Measurements from ENCODE around the gene TBX15.

Gene TBX15

DNA sequence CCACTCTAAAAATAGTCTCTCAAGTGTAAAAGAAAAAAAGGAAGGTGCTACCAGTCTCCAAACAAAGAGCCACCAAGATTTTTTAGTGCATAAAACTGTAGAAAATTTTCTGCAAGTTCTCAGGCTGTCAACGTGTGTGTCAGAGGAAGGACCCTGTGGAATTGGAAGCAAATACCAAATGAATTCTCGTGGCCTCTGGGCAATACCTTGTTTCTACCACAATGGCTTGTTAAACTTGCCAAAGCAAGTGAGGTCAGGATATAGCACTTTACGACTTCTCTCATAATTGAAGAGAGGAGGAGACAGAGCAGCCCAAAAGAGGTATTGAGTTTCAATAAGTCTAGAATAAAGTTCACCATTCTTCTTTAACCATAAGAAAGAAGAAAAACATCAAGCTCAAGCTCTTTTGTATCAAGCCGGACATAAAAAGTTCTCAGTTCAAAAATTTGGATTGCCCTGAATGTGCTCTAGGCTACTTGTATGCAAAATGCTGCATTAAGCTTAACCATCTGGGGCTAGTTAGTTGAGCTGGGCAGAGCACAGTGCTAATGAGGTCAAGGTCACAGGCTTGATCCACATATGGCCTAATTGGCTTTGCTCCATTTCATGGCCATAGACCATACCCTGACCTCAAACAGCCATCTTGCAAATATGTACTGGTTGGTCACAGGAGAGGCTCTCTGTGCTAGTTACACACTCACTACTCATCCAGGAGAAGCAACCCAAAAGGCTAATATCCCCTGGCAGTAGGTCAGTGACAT is 60.5 kb downstream of the TBX15 start:
- TF ChIP-seq, protein P1, sequence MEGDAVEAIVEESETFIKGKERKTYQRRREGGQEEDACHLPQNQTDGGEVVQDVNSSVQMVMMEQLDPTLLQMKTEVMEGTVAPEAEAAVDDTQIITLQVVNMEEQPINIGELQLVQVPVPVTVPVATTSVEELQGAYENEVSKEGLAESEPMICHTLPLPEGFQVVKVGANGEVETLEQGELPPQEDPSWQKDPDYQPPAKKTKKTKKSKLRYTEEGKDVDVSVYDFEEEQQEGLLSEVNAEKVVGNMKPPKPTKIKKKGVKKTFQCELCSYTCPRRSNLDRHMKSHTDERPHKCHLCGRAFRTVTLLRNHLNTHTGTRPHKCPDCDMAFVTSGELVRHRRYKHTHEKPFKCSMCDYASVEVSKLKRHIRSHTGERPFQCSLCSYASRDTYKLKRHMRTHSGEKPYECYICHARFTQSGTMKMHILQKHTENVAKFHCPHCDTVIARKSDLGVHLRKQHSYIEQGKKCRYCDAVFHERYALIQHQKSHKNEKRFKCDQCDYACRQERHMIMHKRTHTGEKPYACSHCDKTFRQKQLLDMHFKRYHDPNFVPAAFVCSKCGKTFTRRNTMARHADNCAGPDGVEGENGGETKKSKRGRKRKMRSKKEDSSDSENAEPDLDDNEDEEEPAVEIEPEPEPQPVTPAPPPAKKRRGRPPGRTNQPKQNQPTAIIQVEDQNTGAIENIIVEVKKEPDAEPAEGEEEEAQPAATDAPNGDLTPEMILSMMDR (IDR thresholded peaks at IDR 0.05; ENCODE audit: insufficient read depth, low read depth, low read length, missing control alignments): no peak
- DNase-seq (ENCODE audit: low read depth): no peak
- no peak overlapping the region for H3K4me3 ChIP-seq (ENCODE audit: low read depth, low read length)

DNA sequence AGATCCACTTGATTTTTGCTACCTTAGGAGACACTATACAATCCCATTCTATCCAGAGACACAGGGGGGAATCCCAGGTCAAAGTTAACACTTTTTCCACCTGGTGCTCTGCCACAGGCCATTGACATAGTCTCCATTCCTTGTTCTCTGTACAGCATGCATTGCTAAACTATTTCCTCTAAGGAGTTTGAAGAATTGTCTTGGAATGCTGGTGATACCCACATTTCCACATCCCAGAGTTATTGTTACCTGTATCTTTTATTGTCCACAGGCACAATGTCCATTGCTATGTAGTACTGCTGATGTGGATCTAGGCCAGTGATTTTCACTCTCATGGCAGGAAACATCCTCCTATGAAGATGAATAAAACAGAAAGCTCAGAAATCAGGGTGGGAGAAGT is 61.9 kb downstream of the TBX15 start:
- H3K4me3 ChIP-seq (ENCODE audit: low read depth, low read length): no peak overlapping the region
- TF ChIP-seq, protein P1 (IDR thresholded peaks at IDR 0.05; ENCODE audit: insufficient read depth, low read depth, low read length, missing control alignments): no peak
- no peak for DNase-seq (ENCODE audit: low read depth)

DNA sequence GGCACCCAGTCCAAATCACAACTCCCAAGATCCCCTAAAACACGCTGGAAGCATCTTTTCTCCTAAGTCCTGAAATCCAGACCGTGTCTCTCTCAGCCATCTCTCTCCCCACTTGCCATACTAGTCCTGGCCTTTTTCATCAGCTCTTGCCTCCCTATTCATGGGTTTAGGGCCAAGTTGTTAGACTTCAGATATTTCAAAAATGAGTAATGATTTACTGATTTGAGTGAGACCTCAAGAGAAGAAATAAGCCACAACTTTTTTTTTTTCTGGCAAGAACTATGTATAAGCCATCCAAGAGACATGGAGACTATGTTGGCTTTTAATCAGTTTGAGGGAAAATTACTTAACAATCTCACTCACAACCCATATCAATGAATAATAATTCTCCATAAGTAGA is 62.5 kb downstream of the TBX15 start:
- H3K4me3 ChIP-seq (ENCODE audit: low read depth, low read length): no peak overlapping the region
- DNase-seq (ENCODE audit: low read depth): no peak
- TF ChIP-seq, protein P1 (IDR thresholded peaks at IDR 0.05; ENCODE audit: insufficient read depth, low read depth, low read length, missing control alignments): no peak

DNA sequence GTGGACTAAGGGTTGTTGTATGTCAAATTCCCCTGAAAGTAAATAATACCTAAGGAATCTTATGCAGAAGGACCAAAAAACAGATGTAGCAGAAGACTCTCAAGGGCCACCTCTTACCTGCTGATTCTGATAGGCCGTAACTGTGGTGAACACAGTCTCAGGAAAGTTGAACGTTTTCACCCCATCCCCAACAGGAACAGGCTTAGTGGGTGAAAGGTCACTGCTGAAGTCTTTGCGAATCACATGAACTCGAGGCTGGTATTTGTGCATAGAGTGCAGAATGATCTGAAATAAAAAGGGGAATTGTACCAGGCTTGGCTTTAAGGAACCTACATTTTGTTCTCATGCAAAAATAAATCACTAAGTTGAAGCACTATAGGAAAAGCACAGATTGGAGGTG is 64.8 kb downstream of the TBX15 start:
- H3K4me3 ChIP-seq (ENCODE audit: low read depth, low read length): no peak overlapping the region
- no peak for DNase-seq (ENCODE audit: low read depth)
- TF ChIP-seq, protein P1 (IDR thresholded peaks at IDR 0.05; ENCODE audit: insufficient read depth, low read depth, low read length, missing control alignments): no peak

DNA sequence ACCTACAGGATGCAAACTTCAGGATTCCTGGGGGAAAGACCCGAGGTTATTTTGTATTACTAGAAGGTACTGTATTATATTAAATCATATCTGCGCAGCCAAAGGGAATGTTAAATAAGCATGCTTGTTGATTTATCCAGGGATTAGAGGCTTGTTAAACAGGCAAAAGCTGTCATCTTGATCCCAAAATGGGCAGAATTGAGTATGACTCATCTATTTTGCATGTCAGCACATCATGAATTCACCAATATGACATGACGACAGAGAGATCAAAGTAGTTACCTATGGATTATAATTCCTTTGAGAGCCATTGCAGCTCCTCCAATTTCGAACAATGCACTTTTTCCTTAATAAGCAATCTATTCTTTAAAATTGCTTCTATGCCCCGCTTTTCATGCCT is 66.1 kb downstream of the TBX15 start:
- TF ChIP-seq, protein P1 (IDR thresholded peaks at IDR 0.05; ENCODE audit: insufficient read depth, low read depth, low read length, missing control alignments): no peak
- DNase-seq (ENCODE audit: low read depth): no peak
- H3K4me3 ChIP-seq (ENCODE audit: low read depth, low read length): no peak overlapping the region

DNA sequence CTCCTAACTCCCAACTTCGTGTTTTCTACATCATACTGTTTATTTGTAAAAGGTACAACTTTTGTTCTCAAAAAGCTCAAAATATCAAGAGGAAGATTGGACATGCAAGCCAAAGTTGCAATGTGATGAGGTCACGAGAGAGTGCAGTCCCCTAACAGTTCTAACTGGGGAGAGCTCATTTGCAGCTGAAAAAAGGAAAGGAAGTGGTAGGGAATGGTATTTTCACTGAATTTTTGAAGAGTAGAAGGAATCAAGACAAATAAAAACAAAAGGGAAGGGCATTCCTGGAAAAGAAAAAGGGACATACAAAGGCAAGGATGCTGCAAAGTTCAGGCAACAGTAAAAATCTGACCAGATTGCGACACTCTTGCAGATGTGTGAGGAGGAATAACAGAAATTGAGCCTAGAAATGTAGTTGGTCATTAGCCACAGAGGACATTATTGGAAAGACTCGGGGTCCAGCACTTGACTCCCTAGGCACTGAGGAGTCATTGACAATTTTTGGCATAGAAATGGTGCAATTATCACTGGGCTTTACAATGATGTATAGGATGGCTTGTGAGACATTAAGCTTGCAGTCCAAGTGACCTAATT is 67.9 kb downstream of the TBX15 start:
- no peak for DNase-seq (ENCODE audit: low read depth)
- TF ChIP-seq, protein P1 (IDR thresholded peaks at IDR 0.05; ENCODE audit: insufficient read depth, low read depth, low read length, missing control alignments): no peak
- H3K4me3 ChIP-seq (ENCODE audit: low read depth, low read length): no peak overlapping the region

DNA sequence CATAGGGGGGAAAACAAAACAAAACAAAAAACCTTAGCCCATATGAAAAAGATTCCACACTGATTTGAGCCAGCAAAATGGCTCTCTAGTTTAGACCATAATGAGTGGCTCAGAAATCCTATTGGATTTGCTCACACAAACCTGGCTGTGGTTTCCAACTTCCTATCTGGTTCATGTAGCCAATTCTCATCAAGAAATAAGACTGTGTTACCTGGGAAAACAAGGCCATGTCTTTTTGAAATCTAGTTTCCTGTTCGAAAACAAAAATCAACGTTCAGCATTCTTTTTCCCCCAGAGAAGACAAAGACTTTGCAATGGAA is 69.2 kb downstream of the TBX15 start:
- no peak overlapping the region for H3K4me3 ChIP-seq (ENCODE audit: low read depth, low read length)
- no peak for DNase-seq (ENCODE audit: low read depth)
- TF ChIP-seq, protein P1 (IDR thresholded peaks at IDR 0.05; ENCODE audit: insufficient read depth, low read depth, low read length, missing control alignments): no peak
